ENCODE measurements around the gene PKD1L1.

DNA sequence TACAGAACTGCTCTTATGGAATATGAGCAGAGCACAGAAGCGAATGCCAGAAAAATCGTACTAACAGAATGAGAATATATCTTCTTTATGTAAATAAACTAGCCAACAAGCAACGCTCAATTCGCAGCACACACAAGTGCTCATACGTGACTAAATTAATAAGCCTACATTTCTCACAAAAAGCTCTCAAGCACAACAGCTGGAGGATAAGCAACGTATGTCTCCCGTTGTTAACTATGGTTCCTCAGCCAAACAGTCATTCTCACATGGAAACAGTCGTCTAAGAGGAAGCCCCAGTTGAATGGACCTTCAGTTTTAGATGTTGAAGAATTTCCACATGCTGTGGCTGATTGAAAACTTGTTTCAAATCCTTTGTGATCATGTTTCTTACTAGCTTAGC, 110.4 kb downstream of the PKD1L1 start:
- TF ChIP-seq CTCF (IDR thresholded peaks at IDR 0.05), result no peak
- TF ChIP-seq POLR2A (IDR thresholded peaks at IDR 0.05), result no peak
